GM19025 (cell line): Measurements from ENCODE around the gene SLCO4C1.
A peak's percentile ranks its signal among the peaks of the same experiment; 100 is the strongest.

Source experiments
- ATAC-seq: cut with Tn5 transposase; IDR thresholded peaks from one replicate; pipeline ENCODE4 v1.9.1; 2021; ENCODE audit warnings: mild to moderate bottlenecking, low read depth, moderate library complexity; ENCODE audit not compliant: unreplicated experiment

The SLCO4C1 gene

GRCh38 chr5:102271759-102272158 lies 24.3 kb downstream of the SLCO4C1 start:
- no peak for ATAC-seq

- no peak for ATAC-seq
Measured at GRCh38 chr5:102270036-102270435, 26.0 kb downstream of the SLCO4C1 start.

DNA sequence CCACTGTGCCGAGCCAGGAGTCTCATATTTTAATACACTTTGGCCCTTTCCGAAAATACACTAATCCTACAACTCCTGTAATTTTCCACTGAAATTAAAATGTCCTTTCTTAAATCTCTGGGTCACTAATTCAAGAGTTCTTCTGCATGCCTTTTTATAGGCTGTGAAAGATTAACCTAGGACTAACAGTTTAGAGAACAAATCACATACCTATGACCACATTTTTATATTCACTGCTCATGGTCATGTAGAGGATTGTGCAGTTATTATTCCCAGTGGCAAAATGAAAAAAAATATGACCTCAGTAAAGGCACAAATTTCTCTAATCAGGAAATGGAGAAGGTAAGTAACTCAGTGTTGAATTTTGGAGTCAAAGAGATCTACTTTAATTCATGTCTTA lies 33.4 kb downstream of the SLCO4C1 start:
- ATAC-seq = no peak

DNA sequence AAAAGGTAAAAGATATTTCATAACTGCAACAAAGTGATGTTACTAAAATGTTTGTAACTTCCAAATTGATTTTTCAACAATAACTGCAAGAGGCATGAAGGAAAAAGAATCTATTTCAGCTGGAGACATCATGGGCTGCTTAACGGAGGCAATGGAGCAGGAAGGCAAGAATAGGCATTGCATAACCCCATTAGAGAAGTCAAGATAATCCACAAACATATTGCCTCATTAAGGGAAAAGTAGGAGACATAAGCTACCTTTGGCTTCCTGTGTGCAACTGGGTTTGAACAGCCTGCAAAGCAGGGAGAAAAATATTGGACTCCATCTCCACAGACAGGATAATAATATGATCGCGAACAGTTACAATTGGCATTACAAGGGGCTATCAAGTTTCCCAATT lies 46.7 kb downstream of the SLCO4C1 start:
- ATAC-seq = no peak

GRCh38 chr5:102243213-102243612 lies 52.9 kb downstream of the SLCO4C1 start:
- ATAC-seq = no peak

- ATAC-seq = no peak
Measured at GRCh38 chr5:102241809-102242421, 54.2 kb downstream of the SLCO4C1 start.

GRCh38 chr5:102231693-102232619 lies 64.1 kb downstream of the SLCO4C1 start:
- ATAC-seq = peak; percentile 66

- ATAC-seq = no peak
Measured at GRCh38 chr5:102229685-102230084, 66.4 kb downstream of the SLCO4C1 start.

DNA sequence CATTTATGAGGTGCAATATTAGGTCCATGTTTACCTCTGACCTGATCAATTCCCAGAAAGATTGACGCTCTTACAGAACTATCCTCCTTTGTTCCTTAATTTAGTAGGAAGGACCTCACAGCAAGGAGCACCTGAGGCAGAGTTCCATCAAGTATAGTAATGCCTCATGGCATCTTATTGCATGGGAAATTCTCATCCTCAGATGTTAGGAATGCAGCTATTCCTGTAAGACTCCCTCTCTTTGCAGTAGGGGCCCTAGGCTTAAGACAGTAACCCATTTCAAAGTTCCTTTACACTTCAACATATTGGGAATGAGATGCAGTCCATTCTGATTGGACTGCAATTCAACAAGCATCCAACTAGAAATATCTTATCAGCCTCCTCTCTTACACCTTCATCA lies 69.8 kb downstream of the SLCO4C1 start:
- no peak for ATAC-seq

- ATAC-seq = no peak
Measured at GRCh38 chr5:102223542-102224477, 72.3 kb downstream of the SLCO4C1 start.

DNA sequence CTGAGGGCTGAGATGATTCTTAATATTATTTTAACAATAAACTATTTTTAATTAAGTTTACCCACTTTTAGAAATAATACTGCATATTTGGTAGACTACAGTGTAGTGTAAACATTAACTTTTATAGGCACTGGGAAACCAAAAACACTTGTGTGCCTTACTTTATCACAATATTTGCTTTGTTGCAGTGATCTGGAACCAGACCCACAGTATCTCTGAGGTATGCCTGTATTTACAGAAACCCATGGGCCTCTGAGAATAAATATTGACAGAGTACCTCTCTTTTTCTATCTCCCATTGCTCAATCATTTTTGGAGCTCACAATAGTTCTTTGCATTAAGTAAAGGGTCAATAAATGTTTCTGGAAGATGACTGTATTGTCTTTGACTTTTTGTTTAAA lies 73.3 kb downstream of the SLCO4C1 start:
- ATAC-seq = no peak

- no peak for ATAC-seq
Measured at GRCh38 chr5:102221949-102222348, 74.1 kb downstream of the SLCO4C1 start.

GRCh38 chr5:102218159-102218558 lies 77.9 kb downstream of the SLCO4C1 start:
- no peak for ATAC-seq

GRCh38 chr5:102216678-102217077 lies 79.4 kb downstream of the SLCO4C1 start:
- ATAC-seq = no peak

- ATAC-seq = no peak
Measured at GRCh38 chr5:102211165-102211564, 84.9 kb downstream of the SLCO4C1 start.

DNA sequence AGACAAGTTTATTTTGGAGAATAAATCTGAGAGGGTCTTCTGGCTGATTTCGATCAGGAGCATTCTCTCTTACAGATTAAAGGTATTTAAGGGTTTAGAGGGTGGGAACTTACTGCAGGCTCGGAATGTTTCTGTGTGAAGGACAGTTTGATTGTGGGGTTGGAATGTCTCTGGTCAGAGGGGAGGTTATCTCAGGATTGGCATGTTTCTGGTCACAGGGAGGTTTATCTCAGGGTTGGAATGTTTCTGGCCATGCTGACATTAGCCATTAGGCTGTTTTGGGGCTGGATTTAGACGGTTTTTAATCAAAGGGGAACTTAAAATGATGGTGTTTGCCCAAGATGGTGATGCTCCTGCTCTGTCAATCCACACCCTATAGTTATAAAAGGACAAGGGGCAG lies 95.2 kb downstream of the SLCO4C1 start:
- no peak for ATAC-seq

DNA sequence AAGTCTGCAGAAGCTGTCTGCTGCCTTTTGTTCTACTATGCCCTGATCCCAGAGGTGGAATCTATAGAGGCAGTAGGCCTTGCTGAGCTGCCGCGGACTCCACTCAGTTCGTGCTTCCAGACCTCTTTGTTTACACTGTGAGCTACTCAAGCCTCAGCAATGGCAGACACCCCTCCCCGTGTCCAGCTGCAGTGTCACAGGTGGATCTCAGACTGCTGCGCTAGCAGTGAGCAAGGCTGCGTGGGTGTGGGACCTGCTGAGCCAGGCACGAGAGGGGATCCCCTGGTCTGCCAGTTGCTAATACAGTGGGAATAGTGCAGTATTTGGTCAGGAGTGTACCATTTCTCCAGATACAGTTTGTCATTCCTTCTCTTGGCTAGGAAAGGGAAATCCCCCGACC lies 99.6 kb downstream of the SLCO4C1 start:
- no peak for ATAC-seq
